Panc1 (cell line): Measurements from ENCODE around the gene IRF8. TPM values are rescaled to one million over a fixed set of nuclear protein-coding genes. Genes with fewer than 3 reads are reported as not detected.
"Not testable (repeated sequence)": the region's sequence is repeated elsewhere in the genome, so short reads cannot be mapped to it uniquely, and the experiment has no call there.

Experiments
- ATAC-seq: fragments of 200-7000 bp; cut with Tn5 transposase; 2 replicates; pipeline ENCODE4 v1.9.1; 2020; ENCODE audit warnings: mild to moderate bottlenecking, moderate library complexity
- BruUV-seq: library from RNA; stranded (reverse); fragments of 400-500 nt; replicated peaks from 2 replicates; lab custom pipeline; 2021; lab: Mats Ljungman, UMichigan
- CTCF ChIA-PET: fragments of 300-600 bp; sonication (Branson Sonifier 250); formaldehyde crosslinking; loops from one replicate; lab custom pipeline; 2022; ENCODE audit warnings: antibody characterized with exemption; lab: Charles Lee
- POLR2A ChIA-PET: fragments of 300-600 bp; sonication (Branson Sonifier 250); formaldehyde crosslinking; loops from one replicate; lab custom pipeline; 2022; ENCODE audit warnings: antibody characterized with exemption; lab: Charles Lee
- DNase-seq: peaks from one replicate; pipeline ENCODE4 v3.0.0-alpha.2; 2010; ENCODE audit warnings: low read depth, low spot score
- H3K27ac ChIP-seq: 2 replicates; pipeline ENCODE4 v1.5.1; 2011; ENCODE audit warnings: mild to moderate bottlenecking, low read length, inconsistent platforms
- H3K27me3 ChIP-seq: fragments of 200-500 bp; sonication (Bioruptor generic); 2 replicates; pipeline ENCODE4 v1.6.0; 2014; ENCODE audit warnings: low read length, inconsistent platforms; ENCODE audit not compliant: control insufficient read depth, insufficient read depth
- H3K36me3 ChIP-seq: fragments of 200-500 bp; sonication (Bioruptor generic); 2 replicates; pipeline ENCODE4 v1.5.1; 2014; ENCODE audit warnings: inconsistent platforms, mild to moderate bottlenecking, low read length, moderate library complexity; ENCODE audit not compliant: control insufficient read depth, insufficient read depth
- H3K4me1 ChIP-seq: 2 replicates; pipeline ENCODE4 v1.5.1; 2011; ENCODE audit warnings: inconsistent platforms, mild to moderate bottlenecking, low read length, moderate library complexity; ENCODE audit not compliant: control insufficient read depth, insufficient read depth
- H3K4me3 ChIP-seq, 2 experiments: 2 replicates each; pipeline ENCODE4 v1.5.1; 2011 to 2012; ENCODE audit warnings: low read depth in 2 of 2, low read length in 2 of 2, mild to moderate bottlenecking in 2 of 2, inconsistent platforms in 1 of 2, moderate library complexity in 1 of 2
- H3K9me3 ChIP-seq: fragments of 200-500 bp; sonication (Bioruptor generic); 2 replicates; pipeline ENCODE4 v1.5.1; 2014; ENCODE audit warnings: low read depth, mild to moderate bottlenecking, inconsistent platforms, low read length, moderate library complexity; ENCODE audit not compliant: control insufficient read depth, insufficient read depth
- CTCF ChIP-seq: fragments of 450-650 bp; IDR thresholded peaks from 2 replicates; pipeline ENCODE4 v1.5.1; 2017; ENCODE audit warnings: mild to moderate bottlenecking
- POLR2AphosphoS5 ChIP-seq: IDR thresholded peaks from 2 replicates; pipeline ENCODE4 v1.6.1; 2012; ENCODE audit warnings: mild to moderate bottlenecking, low read depth, low read length, moderate library complexity
- REST ChIP-seq, 2 experiments: IDR thresholded peaks; 2 replicates each; pipeline ENCODE4 v1.6.1; 2011 to 2012; ENCODE audit warnings: low read depth in 2 of 2, control low read depth in 1 of 2, low read length in 1 of 2, mild to moderate bottlenecking in 1 of 2, moderate library complexity in 1 of 2; ENCODE audit not compliant: insufficient read depth in 1 of 2
- SIN3A ChIP-seq: IDR thresholded peaks from 2 replicates; pipeline ENCODE4 v1.6.1; 2012; ENCODE audit warnings: low read depth, mild to moderate bottlenecking, low read length, moderate library complexity, borderline replicate concordance; ENCODE audit not compliant: insufficient read depth
- TCF7L2 ChIP-seq: IDR thresholded peaks from 2 replicates; pipeline ENCODE4 v1.6.1; 2011; ENCODE audit warnings: mild to moderate bottlenecking, low read depth, low read length, inconsistent platforms
- in situ Hi-C: cut with HindIII; loops from 2 replicates; pipeline ENCODE4 v1.10.0; 2016; ENCODE audit warnings: low sequenced_read_pairs, low pct_unique_long_range_greater_than_20kb
- intact Hi-C: fragments of 100-400 bp; cut with micrococcal nuclease; formaldehyde crosslinking; loops from one replicate; pipeline ENCODE4 v1.10.0; 2022; ENCODE audit not compliant: unreplicated experiment
- total RNA-seq: library from RNA; stranded (reverse); gene quantifications from one replicate; pipeline ENCODE4 v1.2.1, GENCODE V29; 2021; ENCODE audit not compliant: unreplicated experiment

IRF8 gene
- total RNA-seq, 1 experiment from 2014 or later = 0.62 TPM

- BruUV-seq = no TSS peak
Measured at GRCh38 chr16:85873153-85873552, 25.8 kb upstream of the IRF8 start.

GRCh38 chr16:85874031-85874430 lies 24.9 kb upstream of the IRF8 start:
- in situ Hi-C loops, H3K27me3 ChIP-seq, BruUV-seq, H3K4me3 ChIP-seq, ATAC-seq, H3K27ac ChIP-seq, H3K36me3 ChIP-seq, POLR2A ChIA-PET, H3K9me3 ChIP-seq, intact Hi-C loops, DNase-seq, H3K4me1 ChIP-seq, CTCF ChIA-PET: not testable (repeated sequence)

More at GRCh38 chr16:85873153-85873552, 25.8 kb upstream of the IRF8 start:
- no peaks in the 10 kb centered on the region for H3K9me3 ChIP-seq
- ATAC-seq (no peak), DNase-seq (no peak)
- H3K36me3 ChIP-seq = no peaks in the 10 kb centered on the region
- H3K27me3 ChIP-seq = peaks cover 2% of the 10 kb centered on the region; the same call in 1 of the 2 replicates
- TF ChIP-seq REST (IDR thresholded peaks at IDR 0.05; ENCODE audit: insufficient read depth in 1 of 2, low read depth in 2 of 2, low read length in 1 of 2) (no peak), CTCF (no peak), POLR2AphosphoS5 (no peak), SIN3A (no peak), TCF7L2 (no peak)
- H3K4me1 ChIP-seq = no peaks in the 10 kb centered on the region
- intact Hi-C loops (no loop called here), in situ Hi-C loops (no loop called here)
- no peak overlapping the region for H3K27ac ChIP-seq
- H3K4me3 ChIP-seq = no peak overlapping the region
- POLR2A ChIA-PET = no interaction called here
- CTCF ChIA-PET = no interaction called here

- Histone ChIP-seq H3K27me3 (peaks cover 6% of the 10 kb centered on the region), H3K4me3 (no peak overlapping the region), H3K9me3 (no peaks in the 10 kb centered on the region), H3K4me1 (no peaks in the 10 kb centered on the region), H3K27ac (no peak overlapping the region), H3K36me3 (no peaks in the 10 kb centered on the region)
- ATAC-seq (no peak), DNase-seq (no peak)
- BruUV-seq = no TSS peak
- CTCF ChIA-PET = no interaction called here
- TF ChIP-seq TCF7L2 (no peak), SIN3A (no peak), CTCF (no peak), POLR2AphosphoS5 (no peak), REST (IDR thresholded peaks at IDR 0.05; ENCODE audit: insufficient read depth in 1 of 2, low read depth in 2 of 2, low read length in 1 of 2) (no peak)
- in situ Hi-C loops = no loop called here
- intact Hi-C loops = no loop called here
- POLR2A ChIA-PET = no interaction called here
Measured at GRCh38 chr16:85878407-85878806, 20.6 kb upstream of the IRF8 start.
